Transverse colon (tissue), 4 donors: ENCODE measurements around the gene HS2ST1. TPM values are rescaled to one million over a fixed set of nuclear protein-coding genes. Genes with fewer than 3 reads are reported as not detected.
"Not testable (repeated sequence)": the region's sequence is repeated elsewhere in the genome, so short reads cannot be mapped to it uniquely, and the experiment has no call there.

Source experiments
- DNase-seq: peaks from one replicate; pipeline ENCODE4 v3.0.0-alpha.2; 2019
- H3K27ac ChIP-seq, 4 donors: fragments of 200-600 bp; sonication (generic); 2 replicates each; pipeline ENCODE4 v1.5.1; 2016 to 2018; ENCODE audit warnings: inconsistent platforms in 4 of 4
- H3K27me3 ChIP-seq: fragments of 200-600 bp; sonication (generic); 2 replicates; pipeline ENCODE4 v1.5.1; 2017; ENCODE audit warnings: inconsistent platforms
- H3K36me3 ChIP-seq, 4 donors: fragments of 200-600 bp; sonication (generic); 2 replicates each; pipeline ENCODE4 v1.5.1; 2017 to 2019; ENCODE audit warnings: inconsistent platforms in 4 of 4
- H3K4me1 ChIP-seq, 4 donors: fragments of 200-600 bp; sonication (generic); 2 replicates each; pipeline ENCODE4 v1.5.1; 2017 to 2020; ENCODE audit warnings: inconsistent platforms in 4 of 4
- H3K4me3 ChIP-seq, 4 donors: fragments of 200-600 bp; sonication (generic); 1 replicate in 1 of 4; 2 replicates in 3 of 4; pipeline versions ENCODE4 v1.5.1 to v1.6.1; 2017 to 2019; ENCODE audit warnings: inconsistent platforms in 4 of 4
- H3K9me3 ChIP-seq, 2 donors: fragments of 200-600 bp; sonication (generic); 2 replicates each; pipeline ENCODE4 v1.5.1; 2017 to 2019; ENCODE audit warnings: inconsistent platforms in 2 of 2
- EP300 ChIP-seq: sonication (generic); formaldehyde crosslinking; IDR thresholded peaks from one replicate; pipeline ENCODE4 v1.6.1; 2017; ENCODE audit warnings: antibody characterized with exemption, low read depth
- POLR2A ChIP-seq: fragments of 450-650 bp; IDR thresholded peaks from one replicate; pipeline ENCODE4 v1.6.1; 2016; ENCODE audit warnings: antibody characterized with exemption, mild to moderate bottlenecking, moderate library complexity
- POLR2AphosphoS5 ChIP-seq, 3 donors: sonication (generic); formaldehyde crosslinking; IDR thresholded peaks; one replicate each; pipeline ENCODE4 v1.6.1; 2016; ENCODE audit warnings: antibody characterized with exemption in 3 of 3
- WGBS, 2 donors: methylation state at CpG; one replicate each; pipeline ENCODE4 v1.1.5; 2018; ENCODE audit warnings: low coverage in 1 of 2; 5-methylcytosine and 5-hydroxymethylcytosine counted together
- in situ Hi-C, 4 donors: fragments of 200-750 bp; cut with MboI; loops; one replicate each; pipeline versions ENCODE4 v1.15.0 to v1.15.1; 2017; ENCODE audit warnings: low sequenced_read_pairs in 3 of 4, low pct_ligation_motif_present in 1 of 4, low pct_unique_long_range_greater_than_20kb in 1 of 4
- intact Hi-C: fragments of 100-400 bp; cut with DNase I; formaldehyde crosslinking; loops from one replicate; pipeline ENCODE4 v1.15.1; 2023; ENCODE audit warnings: low total_unique reads
- total RNA-seq, 4 donors: library from RNA; depleted of rRNA; stranded (reverse); fragments of >200 nt; gene quantifications; one replicate each; pipeline ENCODE4 v1.1.0, GENCODE V29; 2016
- TF ChIP-seq, protein P1 (sequence below), 5 experiments: fragments of 200-600 bp in 3 of 5; fragments of 450-650 bp in 2 of 5; sonication (generic) in 3 of 5; IDR thresholded peaks; 1 replicate in 2 of 5; 2 replicates in 3 of 5; pipeline ENCODE4 v1.5.1; 2016 to 2017; ENCODE audit warnings: antibody characterized with exemption in 5 of 5, inconsistent platforms in 3 of 5, mild to moderate bottlenecking in 2 of 5, moderate library complexity in 1 of 5

Gene HS2ST1
- 10 to 100 TPM in 2 of 4 donors, 1 to 10 TPM in 2; 1.9 to 17.1 (median 9.9) TPM for total RNA-seq

DNA sequence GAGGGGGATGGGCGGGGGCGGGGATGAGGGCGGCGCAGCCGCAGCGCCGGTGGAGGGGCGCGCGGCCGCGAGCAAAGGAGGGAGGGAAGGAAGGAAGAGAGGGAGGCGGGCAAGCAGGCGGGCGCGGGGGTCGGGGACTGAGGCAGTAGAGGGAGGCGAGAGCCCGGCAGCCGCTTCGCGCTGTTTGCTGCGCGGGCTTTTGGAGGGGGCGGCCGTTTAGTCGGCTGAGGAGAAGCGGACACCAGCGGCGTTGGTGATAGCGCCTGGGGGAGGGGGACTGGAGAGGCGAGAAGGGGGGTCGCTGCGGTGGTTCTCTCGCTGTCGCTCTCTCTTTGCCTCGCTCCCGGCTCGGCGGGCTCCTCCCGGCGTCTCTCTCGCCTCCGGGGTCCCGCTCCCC, at the start of gene HS2ST1:
Gene HS2ST1, plus strand, starts transcription at position 35 of the 397 bp plus-strand sequence.
- H3K4me3 ChIP-seq = peak within 1 kb of the TSS; percentile 77 to 100 (median 96)
- peak within 1 kb of the TSS; percentile 89 to 96 (median 92) for H3K27ac ChIP-seq
- no peaks in the 10 kb centered on the region for H3K9me3 ChIP-seq
- WGBS, 2 donors = 1 to 4% methylated on average over 5 to 33 of the region's 45 CpGs
- intact Hi-C loops (no loop called here), in situ Hi-C loops (loop anchor here in 1 of 4 donors (25.0 kb wide), 1 partner anchor 202 kb away; the partner anchor contains the start of gene SH3GLB1)
- H3K27me3 ChIP-seq = no peaks in the 10 kb centered on the region
- no peak for DNase-seq
- peaks cover 12 to 32% (median 21%) of the 10 kb centered on the region in 4 donors for H3K4me1 ChIP-seq
- TF ChIP-seq, protein P1, sequence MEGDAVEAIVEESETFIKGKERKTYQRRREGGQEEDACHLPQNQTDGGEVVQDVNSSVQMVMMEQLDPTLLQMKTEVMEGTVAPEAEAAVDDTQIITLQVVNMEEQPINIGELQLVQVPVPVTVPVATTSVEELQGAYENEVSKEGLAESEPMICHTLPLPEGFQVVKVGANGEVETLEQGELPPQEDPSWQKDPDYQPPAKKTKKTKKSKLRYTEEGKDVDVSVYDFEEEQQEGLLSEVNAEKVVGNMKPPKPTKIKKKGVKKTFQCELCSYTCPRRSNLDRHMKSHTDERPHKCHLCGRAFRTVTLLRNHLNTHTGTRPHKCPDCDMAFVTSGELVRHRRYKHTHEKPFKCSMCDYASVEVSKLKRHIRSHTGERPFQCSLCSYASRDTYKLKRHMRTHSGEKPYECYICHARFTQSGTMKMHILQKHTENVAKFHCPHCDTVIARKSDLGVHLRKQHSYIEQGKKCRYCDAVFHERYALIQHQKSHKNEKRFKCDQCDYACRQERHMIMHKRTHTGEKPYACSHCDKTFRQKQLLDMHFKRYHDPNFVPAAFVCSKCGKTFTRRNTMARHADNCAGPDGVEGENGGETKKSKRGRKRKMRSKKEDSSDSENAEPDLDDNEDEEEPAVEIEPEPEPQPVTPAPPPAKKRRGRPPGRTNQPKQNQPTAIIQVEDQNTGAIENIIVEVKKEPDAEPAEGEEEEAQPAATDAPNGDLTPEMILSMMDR (IDR thresholded peaks at IDR 0.05) = no peak
- TF ChIP-seq EP300 (no peak), POLR2A (peak; percentile 63), POLR2AphosphoS5 (IDR thresholded peaks at IDR 0.05) (peak; percentile 20 to 72 (median 62))
- H3K36me3 ChIP-seq = peaks cover 0 to 5% (median 0%) of the 10 kb centered on the region in 4 donors

DNA sequence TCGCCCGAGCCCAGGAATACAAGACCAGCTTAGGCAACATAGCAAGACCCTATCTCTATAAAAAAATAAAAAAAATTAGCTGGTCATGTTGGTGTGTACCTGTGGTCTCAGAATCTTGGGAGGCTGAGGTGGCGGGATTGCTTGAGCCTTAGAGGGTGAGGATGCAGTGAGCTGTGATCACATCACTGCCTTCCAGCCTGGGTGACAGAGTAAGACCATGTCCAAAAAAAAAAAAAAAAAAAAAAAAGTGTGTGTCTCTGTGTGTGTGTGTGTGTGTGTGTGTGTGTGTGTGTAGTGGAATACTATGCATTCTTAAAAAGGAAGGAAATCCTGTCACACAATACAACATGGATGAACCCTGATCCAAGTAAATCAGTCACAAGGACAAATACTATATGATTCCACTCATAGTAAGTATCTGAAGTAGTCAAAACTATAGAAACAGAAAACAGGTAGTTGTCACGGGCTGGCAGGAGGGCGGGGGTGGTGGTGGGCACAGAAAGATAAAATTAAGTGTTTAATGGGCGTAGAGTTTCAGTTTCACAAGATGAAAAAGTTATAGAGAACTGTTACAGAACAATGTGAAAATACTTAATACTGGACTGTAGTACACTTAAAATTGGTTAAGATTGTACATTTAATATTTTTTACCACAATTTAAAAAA, 48.3 kb upstream of the HS2ST1 start:
- 86 to 89% methylated on average over 6 of the region's 6 CpGs for WGBS, 2 donors
- in situ Hi-C loops = no loop called here
- intact Hi-C loops = no loop called here

DNA sequence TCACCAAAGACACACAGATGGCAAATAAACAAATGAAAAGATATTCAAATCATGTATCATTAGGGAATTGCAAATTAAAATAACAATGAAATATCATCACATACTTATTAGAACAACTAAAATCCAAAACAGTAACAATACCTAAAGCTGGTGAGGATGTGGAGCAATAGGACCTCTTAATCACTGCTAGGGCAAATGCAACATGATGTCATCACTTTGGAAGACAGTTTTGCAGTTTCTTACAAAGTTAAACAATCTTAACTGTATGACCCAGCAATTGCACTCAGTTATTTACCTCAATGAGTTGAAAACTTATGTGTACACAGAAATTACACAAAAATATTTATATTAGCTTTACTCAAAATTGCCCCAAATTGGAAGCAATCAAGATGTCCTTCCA, 47.8 kb upstream of the HS2ST1 start:
- in situ Hi-C loops (no loop called here), intact Hi-C loops (no loop called here)
- H3K4me3 ChIP-seq = no peak overlapping the region
- H3K9me3 ChIP-seq = no peaks in the 10 kb centered on the region
- H3K27me3 ChIP-seq = no peaks in the 10 kb centered on the region
- no peak for DNase-seq
- TF ChIP-seq, protein P1 (IDR thresholded peaks at IDR 0.05) = no peak
- no peak for TF ChIP-seq POLR2A
- TF ChIP-seq POLR2AphosphoS5 (IDR thresholded peaks at IDR 0.05) = no peak
- TF ChIP-seq EP300 = no peak
- H3K36me3 ChIP-seq = no peaks in the 10 kb centered on the region
- no peaks in the 10 kb centered on the region for H3K4me1 ChIP-seq
- H3K27ac ChIP-seq = no peak overlapping the region

More for the DNA sequence above, 48.3 kb upstream of the HS2ST1 start:
- DNase-seq = no peak
- H3K4me1 ChIP-seq = no peaks in the 10 kb centered on the region
- H3K27me3 ChIP-seq = no peaks in the 10 kb centered on the region
- H3K4me3 ChIP-seq = no peak overlapping the region
- no peaks in the 10 kb centered on the region for H3K36me3 ChIP-seq
- H3K9me3 ChIP-seq = no peaks in the 10 kb centered on the region
- no peak overlapping the region for H3K27ac ChIP-seq
- TF ChIP-seq POLR2AphosphoS5 (IDR thresholded peaks at IDR 0.05) (no peak), EP300 (no peak)

DNA sequence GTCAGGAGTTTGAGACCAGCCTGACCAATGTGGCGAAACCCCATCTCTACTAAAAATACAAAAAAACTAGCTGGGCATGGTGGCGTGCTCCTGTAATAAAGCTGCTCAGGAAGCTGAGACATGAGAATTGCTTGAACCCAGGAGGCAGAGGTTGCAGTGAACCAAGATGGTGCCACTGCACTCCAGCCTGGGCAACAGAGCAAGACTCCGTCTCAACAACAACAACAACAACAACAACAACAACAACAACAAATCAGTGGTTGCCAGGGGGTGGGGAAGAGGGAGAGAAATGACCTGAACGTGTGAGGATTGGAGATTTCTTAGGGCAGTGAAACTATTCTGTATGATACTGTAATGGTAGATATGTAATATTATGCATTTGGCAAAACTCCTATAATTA, 47.2 kb upstream of the HS2ST1 start:
- DNase-seq, H3K9me3 ChIP-seq, H3K27me3 ChIP-seq, H3K27ac ChIP-seq, intact Hi-C loops, H3K36me3 ChIP-seq, in situ Hi-C loops, H3K4me3 ChIP-seq, H3K4me1 ChIP-seq: not testable (repeated sequence)
- WGBS, 2 donors = 92 to 99% methylated on average over 1 to 4 of the region's 4 CpGs

DNA sequence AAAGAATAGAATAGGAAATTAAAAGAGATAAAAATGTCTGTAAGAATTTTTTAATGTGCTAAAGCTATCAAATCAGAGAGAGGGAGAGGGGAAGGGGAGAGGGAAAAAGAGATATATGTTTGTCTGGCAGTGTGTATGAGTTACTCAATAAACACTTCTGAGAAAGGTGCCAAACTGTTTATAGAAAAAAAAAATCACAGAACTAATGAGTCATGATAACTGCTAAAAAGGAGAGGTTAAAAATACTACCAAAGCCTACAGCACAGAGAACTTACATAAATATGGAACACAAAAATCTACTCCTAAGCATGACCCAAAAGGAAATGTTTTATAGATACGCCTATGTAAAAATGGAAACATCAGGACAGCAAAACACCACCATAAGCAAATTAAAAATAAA, 46.0 kb upstream of the HS2ST1 start:
- Histone ChIP-seq H3K9me3 (no peaks in the 10 kb centered on the region), H3K4me1 (no peaks in the 10 kb centered on the region), H3K36me3 (no peaks in the 10 kb centered on the region), H3K27me3 (no peaks in the 10 kb centered on the region), H3K4me3 (no peak overlapping the region), H3K27ac (no peak overlapping the region)
- TF ChIP-seq, protein P1 (IDR thresholded peaks at IDR 0.05) = no peak
- TF ChIP-seq POLR2A (no peak), EP300 (no peak)
- in situ Hi-C loops = no loop called here
- intact Hi-C loops = no loop called here
- no peak for DNase-seq
- WGBS, 2 donors = 88 to 89% methylated on average over 1 of the region's 1 CpG
